NCI-H2107 treated with DMSO at 0.1 percent for 48 hours (cell line): ENCODE data around the gene MGA.
A peak's percentile ranks its signal among the peaks of the same experiment; 100 is the strongest.

ENCODE experiments used
- DNase-seq: peaks from one replicate; lab custom pipeline; 2025; ENCODE audit not compliant: unreplicated experiment; lab: John Stamatoyannopoulos, UW

The MGA gene

DNA sequence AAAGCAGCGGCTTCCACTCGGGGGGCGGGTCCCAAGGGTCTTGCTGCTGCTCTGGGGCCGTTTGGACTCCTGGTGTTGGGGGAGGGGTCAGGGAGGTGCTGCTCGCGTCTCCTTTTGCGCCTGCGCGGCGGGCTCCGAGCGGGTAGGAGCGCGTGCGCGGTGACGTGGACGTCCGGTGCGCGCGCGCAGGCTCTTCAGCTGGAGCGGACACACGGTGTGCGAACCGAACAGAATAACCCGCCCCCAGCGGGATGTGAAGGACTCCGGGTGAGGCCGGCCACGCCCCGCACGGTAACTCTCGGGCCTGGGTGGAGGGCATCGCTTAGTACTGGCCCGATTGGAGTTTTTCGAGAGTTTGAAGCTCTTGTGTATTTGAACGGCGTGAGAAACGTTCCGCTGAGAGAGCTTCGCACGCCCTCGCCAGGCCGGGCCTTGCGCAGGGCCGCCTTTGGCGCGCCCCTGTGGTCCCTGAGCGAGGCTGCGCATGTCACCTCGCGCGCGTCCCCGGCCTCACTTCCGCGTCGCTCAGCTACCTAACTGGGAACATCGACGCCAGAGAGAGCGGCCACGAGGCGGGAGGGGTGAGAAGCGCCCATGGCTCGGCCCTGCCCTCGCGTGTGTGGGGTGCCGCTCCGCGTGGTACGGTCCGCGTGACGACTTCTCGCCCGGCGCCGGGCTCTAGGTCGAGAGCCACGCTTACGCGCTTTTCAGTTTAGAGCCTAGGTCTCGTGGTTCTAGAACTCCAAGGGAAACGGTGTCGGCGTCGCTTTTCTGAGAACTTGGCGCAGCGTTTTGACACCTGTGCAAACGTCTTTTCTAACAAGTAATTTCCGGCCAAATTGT lies at the start of gene MGA:
TSS of gene MGA (plus strand) at position 171 of the 843 bp plus-strand sequence.
- peak; percentile 71 for DNase-seq

- DNase-seq, result no peak
Measured at GRCh38 chr15:41620536-41621199, 39.5 kb upstream of the MGA start.

DNA sequence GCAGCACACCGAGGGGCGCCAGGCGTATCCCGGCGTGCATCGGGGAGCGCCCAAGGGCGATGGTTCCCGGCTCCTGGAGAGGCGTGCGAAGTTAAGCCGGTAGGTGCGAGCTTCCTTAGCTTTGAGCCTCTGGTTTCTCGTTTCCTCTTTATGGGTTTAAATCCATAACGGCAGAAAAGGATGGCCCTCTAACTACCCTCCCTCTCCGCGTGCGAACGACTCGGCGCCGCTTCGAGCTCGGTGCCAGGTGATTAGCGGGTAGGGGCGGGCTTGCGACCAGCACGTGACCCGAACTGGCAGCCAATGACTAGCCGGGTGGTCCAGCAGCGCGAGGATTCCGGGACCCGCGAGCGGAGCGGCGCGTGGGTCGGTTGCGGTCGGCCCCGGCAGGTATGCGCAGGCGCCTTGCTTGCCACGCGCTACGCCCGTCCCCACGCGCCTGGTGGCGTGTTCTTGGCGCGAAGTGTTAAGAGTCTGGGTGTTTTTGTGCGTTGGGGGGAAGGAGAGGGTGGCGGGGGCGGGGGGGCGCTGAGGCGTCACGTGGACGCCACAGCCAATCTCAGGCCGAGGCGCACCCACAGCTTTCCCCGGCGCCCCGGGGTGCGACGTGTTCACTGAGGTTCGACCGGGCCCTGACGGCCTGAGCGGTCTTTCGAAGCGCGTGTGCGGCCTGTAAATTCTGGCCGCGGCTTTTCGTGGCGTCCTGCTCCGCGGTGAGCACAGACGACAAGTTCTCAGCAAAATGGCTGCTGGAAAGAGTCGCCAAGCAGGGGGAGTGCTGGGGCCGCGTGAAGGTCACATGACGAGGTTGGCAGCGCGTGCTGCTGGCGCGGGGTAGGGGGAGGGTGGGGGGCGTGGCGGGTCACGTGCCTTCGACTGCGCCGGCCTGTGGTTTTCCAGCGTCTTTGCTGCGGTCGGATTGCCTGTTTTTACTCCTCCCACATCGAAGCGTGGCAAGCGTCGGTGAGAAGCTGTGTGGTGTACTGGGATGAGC lies 38.7 kb upstream of the MGA start:
- no peak for DNase-seq

DNA sequence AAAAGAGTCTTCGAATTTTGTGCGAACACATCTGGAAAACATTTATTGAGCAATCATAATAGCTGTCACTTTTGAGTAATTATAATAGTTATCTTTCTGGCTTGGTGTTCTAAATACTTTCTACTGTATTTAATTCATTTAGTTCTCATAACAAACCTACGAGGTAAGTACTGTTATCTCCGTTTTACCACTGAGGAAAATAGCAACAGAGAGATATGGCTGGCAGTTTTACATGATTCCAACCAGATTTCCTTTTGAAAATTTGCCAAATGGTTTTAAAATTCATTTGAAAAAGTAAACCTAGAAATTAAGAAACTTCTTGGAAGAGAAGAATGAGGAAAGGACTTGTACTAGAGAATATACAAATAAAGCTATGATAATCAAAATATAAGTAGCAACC lies 37.3 kb upstream of the MGA start:
- DNase-seq, result no peak

DNA sequence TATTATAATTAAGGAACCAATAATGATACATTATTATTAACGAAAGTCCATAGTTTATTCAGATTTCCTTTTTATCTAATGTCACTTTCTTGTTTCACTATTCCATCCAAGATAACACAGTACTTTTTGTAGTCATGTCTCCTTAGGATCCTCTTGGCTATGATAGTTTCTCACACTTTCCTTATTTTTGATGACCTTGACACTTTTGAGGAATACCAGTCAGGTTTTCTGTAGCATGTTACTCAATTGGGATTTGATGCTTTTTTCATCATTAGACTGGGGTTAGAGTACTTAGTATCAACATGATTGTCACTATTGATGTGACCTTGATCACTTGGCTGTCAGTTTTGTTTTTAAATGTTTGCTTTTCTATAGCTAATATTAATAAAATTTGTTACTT lies 33.0 kb upstream of the MGA start:
- no peak for DNase-seq

GRCh38 chr15:41629463-41629862 lies 30.7 kb upstream of the MGA start:
- DNase-seq, result no peak

DNA sequence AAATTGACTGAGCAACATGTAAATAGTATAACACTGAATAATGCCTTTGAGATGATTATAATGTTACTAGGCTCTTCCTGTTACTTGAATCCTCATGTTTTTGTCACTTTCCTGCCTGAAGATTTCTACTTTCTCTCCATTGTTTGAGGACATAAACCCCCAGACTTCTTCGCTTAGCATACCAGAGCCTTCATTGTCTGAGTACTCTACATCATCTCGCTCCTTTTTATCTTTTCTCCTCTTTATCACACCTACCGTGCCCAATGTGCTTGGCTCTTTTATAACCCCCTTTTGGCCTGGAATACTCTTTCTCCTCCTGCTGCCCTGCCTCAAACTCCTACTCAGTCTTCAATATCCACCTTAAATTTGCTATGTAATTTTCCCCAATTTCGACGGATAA lies 30.3 kb upstream of the MGA start:
- DNase-seq, result no peak

DNA sequence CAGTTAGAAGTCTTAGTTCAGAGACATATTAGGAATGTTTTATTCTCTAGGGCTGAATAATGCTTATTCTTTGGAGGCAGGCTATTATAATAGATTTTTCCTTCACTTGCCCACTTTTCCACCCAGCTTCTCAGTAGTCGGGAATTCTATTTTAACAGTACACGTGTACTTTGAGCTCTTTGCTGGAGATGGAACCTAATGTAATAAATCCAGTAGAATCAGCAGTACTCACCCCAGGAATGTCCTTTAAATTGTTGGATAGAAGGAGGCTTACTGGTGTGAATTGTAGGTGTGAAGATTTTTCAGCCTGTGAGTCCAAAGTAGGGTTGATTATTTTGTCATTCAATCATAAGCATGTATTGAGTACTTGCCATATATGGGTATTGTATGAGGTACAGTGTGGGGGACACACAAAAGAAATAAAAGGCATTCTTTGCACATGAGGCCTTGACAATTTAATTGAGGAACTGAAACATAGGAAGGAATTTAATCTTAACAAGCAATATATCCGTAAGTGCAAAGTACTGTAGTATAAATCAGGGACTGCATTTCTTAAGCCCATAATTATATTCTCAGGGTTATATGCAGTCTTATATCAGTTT lies 29.5 kb upstream of the MGA start:
- DNase-seq, result no peak

DNA sequence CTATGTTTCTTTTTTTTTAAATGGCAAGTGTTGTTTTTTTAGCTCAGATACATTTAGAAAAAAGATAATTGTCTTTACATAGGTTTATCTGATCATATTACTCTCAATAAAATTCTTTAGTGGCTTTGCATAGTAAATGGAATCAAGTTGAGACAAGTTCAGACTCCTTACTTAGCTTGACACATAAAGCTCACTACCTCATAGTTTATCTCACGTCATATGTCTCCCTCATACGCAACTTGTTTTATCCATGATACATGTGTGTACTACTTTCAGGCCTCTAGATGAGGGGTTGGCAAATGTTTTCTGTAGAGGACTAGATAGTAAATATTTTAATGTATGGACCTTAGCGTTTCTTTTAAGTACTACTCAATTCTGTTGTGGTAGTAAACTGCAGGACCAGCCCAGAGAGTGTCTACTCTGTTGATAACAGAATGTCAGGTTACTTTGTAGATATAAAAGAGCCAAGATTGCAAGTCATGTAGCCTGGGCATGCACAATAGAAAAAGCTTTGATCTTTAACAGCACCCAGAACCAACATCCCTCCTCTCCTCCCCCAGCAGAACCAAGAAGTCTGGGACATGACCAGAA lies 28.2 kb upstream of the MGA start:
- no peak for DNase-seq

DNA sequence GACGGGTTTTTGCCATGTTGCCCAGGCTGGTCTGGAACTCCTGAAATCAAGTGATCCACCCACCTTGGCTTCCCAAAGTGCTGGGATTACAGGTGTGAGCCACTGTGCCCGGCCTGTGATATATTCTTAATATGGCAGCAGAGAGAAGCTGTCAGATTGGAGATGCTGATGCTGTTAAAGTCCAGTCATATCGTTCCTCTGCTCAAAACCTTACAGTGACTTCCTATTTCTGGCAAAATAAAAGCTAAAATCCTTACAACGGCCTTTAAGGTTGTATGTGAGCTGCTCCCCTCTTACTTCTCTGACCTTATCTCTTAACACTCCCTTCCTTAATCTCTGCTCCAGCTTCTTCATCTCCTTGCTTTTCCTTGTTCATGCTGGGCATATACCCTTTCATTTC lies 26.6 kb upstream of the MGA start:
- DNase-seq, result no peak

DNA sequence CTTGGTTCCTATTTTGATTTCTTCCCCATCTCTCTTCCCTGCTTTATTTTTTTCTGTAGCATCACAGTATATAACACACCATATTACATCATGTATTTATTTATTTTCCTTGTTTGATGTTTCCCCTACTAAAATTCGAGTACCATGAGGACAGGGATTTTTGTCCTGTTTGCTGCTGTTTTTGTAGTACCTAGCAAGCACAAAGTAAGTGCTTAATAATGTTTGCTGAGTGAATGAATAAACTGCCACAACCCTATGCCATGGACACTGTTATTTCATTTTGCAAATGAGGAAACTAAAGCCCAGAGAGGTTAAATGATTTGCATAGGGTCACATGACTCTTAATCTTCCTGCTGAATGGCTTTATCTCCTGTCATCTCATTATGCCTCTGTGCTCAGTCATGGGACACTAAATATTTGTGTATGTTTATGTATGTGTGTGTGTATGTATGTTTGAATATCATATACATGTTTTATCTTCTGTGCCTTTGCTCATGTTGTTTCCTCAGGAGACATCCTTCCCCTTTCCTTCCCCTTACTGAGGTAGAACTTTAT lies 26.1 kb upstream of the MGA start:
- DNase-seq, result no peak

DNA sequence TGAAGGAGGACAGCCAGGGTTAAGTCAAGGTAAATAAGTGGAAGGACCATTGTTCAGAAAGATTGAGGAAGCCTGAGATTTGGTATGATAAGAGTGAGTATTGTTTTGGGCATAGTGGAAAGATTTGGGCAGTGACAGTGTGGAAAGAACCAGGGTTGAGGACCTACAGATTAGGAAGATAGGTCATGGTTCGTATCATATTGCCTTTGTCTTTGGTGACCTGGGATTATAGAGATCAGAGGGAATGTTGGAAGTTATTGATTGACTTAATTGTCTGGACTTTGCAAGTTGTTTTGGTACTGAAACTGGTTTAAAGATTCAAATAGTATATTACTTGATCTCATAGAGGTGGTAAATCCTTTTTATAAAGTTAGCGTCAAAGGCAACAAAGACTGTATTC lies 23.1 kb upstream of the MGA start:
- no peak for DNase-seq

DNA sequence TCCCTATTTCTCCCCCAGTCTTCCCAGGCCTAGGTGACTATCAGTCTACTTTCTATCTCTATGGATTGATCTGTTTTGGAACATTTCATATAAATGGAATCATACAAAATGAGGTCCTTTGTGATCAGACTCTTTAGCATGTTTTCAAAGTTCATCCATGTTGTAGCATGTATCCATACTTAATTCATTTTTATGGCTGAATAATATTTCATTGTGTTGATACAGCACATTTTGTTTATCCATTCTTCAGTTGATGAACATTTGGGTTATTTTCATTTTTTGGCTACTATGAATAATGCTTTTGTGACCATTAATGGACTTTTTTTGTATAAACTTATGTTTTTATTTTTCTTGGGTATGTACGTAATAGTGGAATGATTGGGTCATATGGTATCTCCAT lies 19.2 kb upstream of the MGA start:
- no peak for DNase-seq

GRCh38 chr15:41647262-41647661 lies 12.9 kb upstream of the MGA start:
- no peak for DNase-seq

GRCh38 chr15:41648097-41648496 lies 12.1 kb upstream of the MGA start:
- no peak for DNase-seq

DNA sequence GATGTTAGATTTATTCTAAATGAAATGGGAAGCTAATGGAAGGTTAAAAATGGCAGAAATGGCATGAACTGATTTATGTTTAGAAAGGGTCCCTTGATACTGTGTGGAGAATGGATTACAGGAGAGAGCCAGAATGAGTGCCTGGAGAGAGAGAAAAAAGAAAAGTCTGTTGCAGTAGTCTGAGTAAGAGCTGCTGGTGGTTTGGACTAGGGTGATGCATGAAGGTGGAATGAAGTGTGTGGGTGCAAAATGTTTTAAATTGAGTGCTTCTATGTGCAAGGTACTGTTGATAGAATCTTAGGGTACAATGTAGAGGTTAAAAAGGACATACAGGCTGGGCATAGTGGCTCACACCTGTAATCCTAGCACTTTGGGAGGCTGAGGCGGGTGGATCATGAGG lies 11.4 kb upstream of the MGA start:
- DNase-seq, result no peak

- DNase-seq, result no peak
Measured at GRCh38 chr15:41650806-41651205, 9.4 kb upstream of the MGA start.

DNA sequence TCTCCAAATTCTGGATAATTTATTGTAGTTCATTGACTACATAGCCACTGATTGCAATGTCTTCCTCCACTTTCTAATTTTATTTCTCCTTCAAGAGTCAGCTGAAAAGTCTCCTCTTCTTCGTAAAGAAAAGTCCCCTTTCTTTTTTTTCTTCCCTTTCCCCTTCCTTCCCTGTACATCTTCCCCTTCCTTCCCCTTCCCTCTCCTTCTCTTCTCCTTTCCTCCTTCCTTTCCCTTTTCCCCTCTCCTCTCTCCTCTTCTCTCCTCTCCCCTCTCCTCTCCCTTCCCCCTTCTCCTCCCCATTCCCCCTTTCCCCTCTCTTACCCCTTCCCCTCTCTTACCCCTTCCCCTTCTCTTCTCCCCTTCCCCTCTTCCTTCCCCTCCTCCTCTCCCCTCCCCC lies 8.8 kb upstream of the MGA start:
- no peak for DNase-seq

DNA sequence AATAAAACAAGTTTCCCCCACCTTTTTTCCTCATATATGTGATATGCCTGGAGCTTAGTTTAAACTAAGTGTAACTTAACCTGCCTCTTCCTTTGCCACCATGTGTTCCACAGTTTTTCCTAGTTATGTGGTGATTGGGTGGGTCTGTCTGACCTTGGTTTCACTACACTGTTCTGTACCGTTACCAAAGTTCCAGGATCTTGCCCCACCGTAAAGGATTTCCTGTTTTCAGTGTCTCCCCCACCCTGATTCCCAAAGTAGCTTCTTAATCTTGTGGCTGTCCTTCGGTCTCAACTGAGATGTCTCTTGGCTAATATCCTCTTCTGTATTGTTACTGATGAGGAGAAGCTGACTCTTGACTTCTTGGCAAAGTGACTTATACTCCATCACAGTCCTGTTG lies 6.4 kb upstream of the MGA start:
- no peak for DNase-seq

DNA sequence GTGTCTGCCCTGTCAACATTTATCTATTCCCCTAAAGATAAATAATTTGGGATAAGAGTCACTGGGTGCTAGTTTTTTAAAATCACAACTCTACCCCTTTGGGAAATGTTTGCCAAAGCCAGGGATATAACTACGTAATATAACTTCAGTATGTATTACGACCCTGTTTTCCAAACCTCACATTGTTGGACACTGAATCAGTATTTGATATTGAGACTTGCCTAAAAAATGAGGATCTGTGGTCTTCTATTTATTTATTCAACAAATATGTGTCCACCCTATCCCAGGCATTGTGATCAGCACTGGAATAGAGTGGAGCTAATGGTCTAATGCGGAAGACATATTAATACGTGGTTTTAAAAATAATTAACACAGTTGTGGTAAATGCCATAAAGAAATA lies 4.5 kb upstream of the MGA start:
- no peak for DNase-seq
